Uterus (tissue), 2 donors: ENCODE measurements around the gene FGA.

Experiments used
- POLR2A ChIP-seq, 2 donors: fragments of 450-650 bp; IDR thresholded peaks; one replicate each; pipeline ENCODE4 v1.6.1; 2016; ENCODE audit warnings: antibody characterized with exemption in 2 of 2, mild to moderate bottlenecking in 1 of 2, moderate library complexity in 1 of 2
- TF ChIP-seq, protein P1 (sequence below), 4 experiments: fragments of 200-600 bp in 2 of 4; fragments of 450-650 bp in 2 of 4; sonication (generic) in 2 of 4; IDR thresholded peaks; one replicate each; pipeline ENCODE4 v1.5.1; 2016 to 2019; ENCODE audit warnings: antibody characterized with exemption in 4 of 4, mild to moderate bottlenecking in 2 of 4, moderate library complexity in 1 of 4

DNA sequence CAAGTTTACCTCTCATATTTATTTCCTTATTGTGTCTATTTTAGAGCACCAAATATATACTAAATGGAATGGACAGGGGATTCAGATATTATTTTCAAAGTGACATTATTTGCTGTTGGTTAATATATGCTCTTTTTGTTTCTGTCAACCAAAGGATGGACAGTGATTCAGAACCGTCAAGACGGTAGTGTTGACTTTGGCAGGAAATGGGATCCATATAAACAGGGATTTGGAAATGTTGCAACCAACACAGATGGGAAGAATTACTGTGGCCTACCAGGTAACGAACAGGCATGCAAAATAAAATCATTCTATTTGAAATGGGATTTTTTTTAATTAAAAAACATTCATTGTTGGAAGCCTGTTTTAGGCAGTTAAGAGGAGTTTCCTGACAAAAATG is 21.5 kb downstream of the FGA start:
- TF ChIP-seq, protein P1, sequence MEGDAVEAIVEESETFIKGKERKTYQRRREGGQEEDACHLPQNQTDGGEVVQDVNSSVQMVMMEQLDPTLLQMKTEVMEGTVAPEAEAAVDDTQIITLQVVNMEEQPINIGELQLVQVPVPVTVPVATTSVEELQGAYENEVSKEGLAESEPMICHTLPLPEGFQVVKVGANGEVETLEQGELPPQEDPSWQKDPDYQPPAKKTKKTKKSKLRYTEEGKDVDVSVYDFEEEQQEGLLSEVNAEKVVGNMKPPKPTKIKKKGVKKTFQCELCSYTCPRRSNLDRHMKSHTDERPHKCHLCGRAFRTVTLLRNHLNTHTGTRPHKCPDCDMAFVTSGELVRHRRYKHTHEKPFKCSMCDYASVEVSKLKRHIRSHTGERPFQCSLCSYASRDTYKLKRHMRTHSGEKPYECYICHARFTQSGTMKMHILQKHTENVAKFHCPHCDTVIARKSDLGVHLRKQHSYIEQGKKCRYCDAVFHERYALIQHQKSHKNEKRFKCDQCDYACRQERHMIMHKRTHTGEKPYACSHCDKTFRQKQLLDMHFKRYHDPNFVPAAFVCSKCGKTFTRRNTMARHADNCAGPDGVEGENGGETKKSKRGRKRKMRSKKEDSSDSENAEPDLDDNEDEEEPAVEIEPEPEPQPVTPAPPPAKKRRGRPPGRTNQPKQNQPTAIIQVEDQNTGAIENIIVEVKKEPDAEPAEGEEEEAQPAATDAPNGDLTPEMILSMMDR (IDR thresholded peaks at IDR 0.05) = no peak
- no peak for TF ChIP-seq POLR2A (IDR thresholded peaks at IDR 0.05)
